Kidney (tissue), 14 donors: ENCODE measurements around the gene HS1BP3. TPM values are rescaled to one million over a fixed set of nuclear protein-coding genes. Genes with fewer than 3 reads are reported as not detected.
A peak's percentile ranks its signal among the peaks of the same experiment; 100 is the strongest.

Experiments used
- DNase-seq, 5 donors: peaks; one replicate each; pipeline ENCODE4 v3.0.0-alpha.2; 2013 to 2020
- FAIRE-seq: peaks from 2 replicates; lab custom pipeline; 2012; peaks lifted over from hg19 to GRCh38; lab: Jason Lieb, UNC
- H3K27ac ChIP-seq, 2 donors: one replicate each; pipeline ENCODE4 v1.7.0; 2013; ENCODE audit warnings: low read depth in 2 of 2, low read length in 2 of 2, inconsistent platforms in 1 of 2
- H3K27me3 ChIP-seq: one replicate; pipeline ENCODE4 v1.7.1; 2013; ENCODE audit warnings: low read length, inconsistent platforms; ENCODE audit not compliant: control insufficient read depth, insufficient read depth
- H3K36me3 ChIP-seq, 3 donors: one replicate each; pipeline versions ENCODE4 v1.7.0 to v1.7.1; 2013; ENCODE audit warnings: low read length in 3 of 3, control low read depth in 1 of 3, inconsistent platforms in 1 of 3; ENCODE audit not compliant: insufficient read depth in 3 of 3, control insufficient read depth in 2 of 3
- H3K4me1 ChIP-seq, 3 donors: one replicate each; pipeline versions ENCODE4 v1.7.0 to v1.7.1; 2013; ENCODE audit warnings: low read length in 3 of 3, inconsistent platforms in 1 of 3, low read depth in 1 of 3; ENCODE audit not compliant: control insufficient read depth in 2 of 3, insufficient read depth in 2 of 3
- H3K4me3 ChIP-seq, 3 donors: one replicate each; pipeline versions ENCODE4 v1.7.0 to v1.8.1; 2013; ENCODE audit warnings: low read length in 3 of 3, control low read depth in 1 of 3, inconsistent platforms in 1 of 3
- H3K9ac ChIP-seq, 3 donors: one replicate each; pipeline versions ENCODE4 v1.7.0 to v1.7.1; 2013; ENCODE audit warnings: low read length in 3 of 3, control low read depth in 1 of 3, inconsistent platforms in 1 of 3
- H3K9me3 ChIP-seq, 3 donors: one replicate each; pipeline versions ENCODE4 v1.7.0 to v1.7.1; 2013; ENCODE audit warnings: low read length in 3 of 3, control low read depth in 1 of 3, inconsistent platforms in 1 of 3; ENCODE audit not compliant: control insufficient read depth in 2 of 3, insufficient read depth in 1 of 3
- CTCF ChIP-seq: IDR thresholded peaks from 3 replicates; pipeline ENCODE4 v1.5.1; 2012; ENCODE audit warnings: mild to moderate bottlenecking, moderate library complexity, borderline replicate concordance; ENCODE audit not compliant: insufficient read depth; ENCODE audit errors: extremely low read depth
- intact Hi-C: fragments of 100-400 bp; cut with DNase I; formaldehyde crosslinking; loops from one replicate; pipeline ENCODE4 v1.11.1; 2022
- polyA plus RNA-seq: library from polyadenylated mRNA; stranded (reverse); fragments of 350-450 nt; fragmentation: Illumina TruSeq; extraction: RNeasy Lipid Tissue Mini Kit (QIAGEN cat#74804); gene quantifications from one replicate; pipeline ENCODE4 v1.2.3, GENCODE V29; 2014; ENCODE audit warnings: low read depth, low replicate concordance; ENCODE audit not compliant: insufficient read depth
- total RNA-seq: library from RNA; stranded (reverse); fragmentation: NEBNext Ultra II Directional; extraction: Animal tissue kit (Norgen Biotek cat#: 25700); gene quantifications from one replicate; pipeline ENCODE4 v1.2.1, GENCODE V29; 2021
- donor health status: control.
- donor health status: control.
- donor health status: control.
- donor health status: control.
- donor health status: control.
- donor health status: DM: yes; HTN: yes; CAD: no.
- donor health status: Normal renal cell carcinoma (clear cell type).

HS1BP3 gene
- total and polyA plus RNA-seq, 2 donors from 2014 or later, result 35.5 to 37.5 TPM

- no peaks in the 10 kb centered on the region for H3K9me3 ChIP-seq
- no peaks in the 10 kb centered on the region for H3K27me3 ChIP-seq
- no peaks in the 10 kb centered on the region for H3K36me3 ChIP-seq
- DNase-seq (peak in 2 of 5 donors; percentile 48 to 84), FAIRE-seq (no peak)
- H3K27ac ChIP-seq, result peak overlapping the region; percentile 81 to 86
- H3K4me3 ChIP-seq, result no peak overlapping the region
- H3K4me1 ChIP-seq, result peaks cover 2 to 63% (median 58%) of the 10 kb centered on the region in 3 donors
- no peak overlapping the region for H3K9ac ChIP-seq
- no peak for TF ChIP-seq CTCF
- intact Hi-C loops, result no loop called here
These were observed 55.3 kb downstream of the HS1BP3 start for GRCh38 chr2:20595439-20596192.

DNA sequence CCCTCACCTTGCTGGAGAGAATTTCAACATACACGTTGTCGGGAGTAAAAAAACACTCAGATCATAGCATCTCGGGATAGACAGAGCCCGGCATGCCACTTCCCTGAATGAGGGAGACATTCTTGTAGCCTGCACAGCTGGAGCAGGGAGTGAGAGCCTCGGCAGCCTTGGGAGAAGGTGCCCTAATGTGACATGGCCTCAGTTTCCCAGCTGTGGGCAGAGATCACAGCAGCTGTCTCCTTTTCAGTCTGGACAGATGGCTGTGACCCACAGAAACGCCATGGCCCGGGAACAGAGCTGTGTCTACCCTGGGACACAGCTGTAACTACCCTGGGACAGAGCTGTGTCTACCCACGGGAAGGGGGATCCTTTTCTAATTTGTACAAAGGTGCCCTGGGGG is 55.9 kb downstream of the HS1BP3 start:
- Histone ChIP-seq H3K27ac (peak overlapping the region in 1 of 2 donors; percentile 81), H3K27me3 (no peaks in the 10 kb centered on the region), H3K36me3 (no peaks in the 10 kb centered on the region), H3K4me3 (no peak overlapping the region), H3K4me1 (peaks cover 2 to 59% (median 58%) of the 10 kb centered on the region in 3 donors), H3K9ac (no peak overlapping the region), H3K9me3 (no peaks in the 10 kb centered on the region)
- DNase-seq (peak in 2 of 5 donors; percentile 34 to 59), FAIRE-seq (no peak)
- no peak for TF ChIP-seq CTCF
- intact Hi-C loops, result no loop called here

DNA sequence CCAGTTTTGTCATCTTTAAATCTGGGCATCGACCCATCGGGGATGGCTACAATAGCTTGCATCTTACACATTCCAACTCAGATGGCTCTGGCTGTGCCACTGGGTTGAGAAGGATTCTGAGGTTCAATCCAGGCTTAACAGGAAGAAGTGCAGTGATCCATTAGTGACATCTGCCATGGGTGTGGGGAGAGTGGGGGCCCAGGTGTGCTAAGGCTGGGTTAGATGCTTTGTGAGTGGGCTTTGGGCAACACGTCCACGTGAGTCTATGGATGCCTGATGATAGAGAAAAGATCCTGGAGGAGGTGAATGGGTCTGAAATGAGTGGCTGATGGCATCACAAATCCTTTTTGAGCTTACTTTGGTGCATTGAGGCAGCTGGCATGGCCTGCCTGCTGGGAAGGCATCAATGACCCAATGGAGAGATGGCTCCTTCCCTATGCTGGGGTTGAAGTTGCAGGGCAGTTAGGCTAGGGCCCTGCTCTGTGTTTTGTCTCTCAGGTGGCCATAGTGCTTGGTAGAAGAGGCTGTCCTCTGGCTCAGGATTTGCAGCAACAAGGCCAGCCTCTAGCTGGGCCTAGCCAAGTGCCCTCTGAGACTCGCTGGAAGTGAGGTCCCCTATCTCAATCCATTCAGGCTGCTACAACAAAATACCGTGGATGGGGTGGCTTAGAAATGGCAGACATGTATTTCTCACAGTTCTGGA is 56.7 kb downstream of the HS1BP3 start:
- peak in 2 of 5 donors; percentile 21 to 25 for DNase-seq
- no peak overlapping the region for H3K9ac ChIP-seq
- intact Hi-C loops, result no loop called here
- no peak for FAIRE-seq
- H3K27ac ChIP-seq, result peak overlapping the region; percentile 81 to 86
- no peaks in the 10 kb centered on the region for H3K36me3 ChIP-seq
- no peaks in the 10 kb centered on the region for H3K9me3 ChIP-seq
- H3K27me3 ChIP-seq, result no peaks in the 10 kb centered on the region
- no peak overlapping the region for H3K4me3 ChIP-seq
- H3K4me1 ChIP-seq, result peaks cover 2 to 52% (median 52%) of the 10 kb centered on the region in 3 donors
- no peak for TF ChIP-seq CTCF
